Neural crest cell (in vitro differentiated cells): ENCODE measurements around the gene CERS3. TPM values are rescaled to one million over a fixed set of nuclear protein-coding genes. Genes with fewer than 3 reads are reported as not detected.

ENCODE experiments used
- DNase-seq: peaks from one replicate; pipeline ENCODE4 v3.0.0; 2021; ENCODE audit warnings: low read depth, mixed read lengths, low spot score
- H3K27ac Mint-ChIP-seq: one replicate; pipeline ENCODE4 v1.8.0; 2021; ENCODE audit warnings: mild to moderate bottlenecking, mixed read lengths; ENCODE audit not compliant: unreplicated experiment
- H3K27me3 Mint-ChIP-seq: 2 replicates; pipeline ENCODE4 v1.8.0; 2021; ENCODE audit warnings: low read depth, mild to moderate bottlenecking, mixed read lengths
- H3K36me3 Mint-ChIP-seq: 2 replicates; pipeline ENCODE4 v1.8.0; 2021; ENCODE audit warnings: low read depth, mild to moderate bottlenecking, mixed read lengths
- H3K4me1 Mint-ChIP-seq: 2 replicates; pipeline ENCODE4 v1.8.0; 2021; ENCODE audit warnings: mixed read lengths
- H3K4me3 Mint-ChIP-seq: one replicate; pipeline ENCODE4 v1.8.0; 2021; ENCODE audit warnings: mild to moderate bottlenecking, mixed read lengths
- H3K9me3 Mint-ChIP-seq: 2 replicates; pipeline ENCODE4 v1.8.0; 2021; ENCODE audit warnings: mixed read lengths
- CTCF ChIP-seq: fragments of 200-600 bp; sonication (generic); conservative IDR thresholded peaks from 2 replicates; pipeline ENCODE4 v1.5.0; 2021; ENCODE audit warnings: antibody characterized with exemption, mild to moderate bottlenecking
- total RNA-seq: library from RNA; stranded (reverse); gene quantifications from 2 replicates; pipeline ENCODE4 v1.2.1, GENCODE V29; 2021

The CERS3 gene
- total RNA-seq, 1 donor from 2014 or later, result 0.26 TPM

- Mint-ChIP-seq H3K4me3 (no peak overlapping the region), H3K27me3 (no peaks in the 10 kb centered on the region), H3K4me1 (no peaks in the 10 kb centered on the region), H3K36me3 (no peaks in the 10 kb centered on the region), H3K27ac (no peak overlapping the region), H3K9me3 (peaks cover 4% of the 10 kb centered on the region)
- no peak for TF ChIP-seq CTCF
- no peak for DNase-seq
These were observed 15.6 kb upstream of the CERS3 start for GRCh38 chr15:100544338-100544841.

- TF ChIP-seq CTCF, result no peak
- peaks cover 9% of the 10 kb centered on the region for H3K9me3 Mint-ChIP-seq
- peaks cover under 1% of the 10 kb centered on the region for H3K27me3 Mint-ChIP-seq
- no peak for DNase-seq
- H3K4me3 Mint-ChIP-seq, result no peak overlapping the region
- H3K4me1 Mint-ChIP-seq, result no peaks in the 10 kb centered on the region
- no peak overlapping the region for H3K27ac Mint-ChIP-seq
- H3K36me3 Mint-ChIP-seq, result no peaks in the 10 kb centered on the region
These were observed 13.5 kb upstream of the CERS3 start for GRCh38 chr15:100542290-100542689.

GRCh38 chr15:100537331-100537730 is 8.6 kb upstream of the CERS3 start:
- Mint-ChIP-seq H3K4me1 (no peaks in the 10 kb centered on the region), H3K4me3 (no peak overlapping the region), H3K27me3 (peaks cover 13% of the 10 kb centered on the region), H3K9me3 (peaks cover 9% of the 10 kb centered on the region), H3K27ac (no peak overlapping the region), H3K36me3 (no peaks in the 10 kb centered on the region)
- no peak for TF ChIP-seq CTCF
- DNase-seq, result no peak

- no peak overlapping the region for H3K27ac Mint-ChIP-seq
- DNase-seq, result no peak
- no peaks in the 10 kb centered on the region for H3K36me3 Mint-ChIP-seq
- no peaks in the 10 kb centered on the region for H3K4me1 Mint-ChIP-seq
- peaks cover 9% of the 10 kb centered on the region for H3K9me3 Mint-ChIP-seq
- no peak for TF ChIP-seq CTCF
- H3K4me3 Mint-ChIP-seq, result no peak overlapping the region
- peaks cover 15% of the 10 kb centered on the region for H3K27me3 Mint-ChIP-seq
These were observed 8.0 kb upstream of the CERS3 start for GRCh38 chr15:100536733-100537132.

GRCh38 chr15:100533886-100534285 is 5.1 kb upstream of the CERS3 start:
- no peak for DNase-seq
- no peak for TF ChIP-seq CTCF
- H3K4me1 Mint-ChIP-seq, result no peaks in the 10 kb centered on the region
- H3K36me3 Mint-ChIP-seq, result no peaks in the 10 kb centered on the region
- H3K4me3 Mint-ChIP-seq, result no peak overlapping the region
- peaks cover 3% of the 10 kb centered on the region for H3K9me3 Mint-ChIP-seq
- no peak overlapping the region for H3K27ac Mint-ChIP-seq
- H3K27me3 Mint-ChIP-seq, result peaks cover 24% of the 10 kb centered on the region

GRCh38 chr15:100531823-100532327 is 3.1 kb upstream of the CERS3 start:
- H3K36me3 Mint-ChIP-seq, result no peaks in the 10 kb centered on the region
- no peak for DNase-seq
- no peak overlapping the region for H3K4me3 Mint-ChIP-seq
- no peak for TF ChIP-seq CTCF
- peaks cover 26% of the 10 kb centered on the region for H3K27me3 Mint-ChIP-seq
- no peaks in the 10 kb centered on the region for H3K9me3 Mint-ChIP-seq
- no peak overlapping the region for H3K27ac Mint-ChIP-seq
- no peaks in the 10 kb centered on the region for H3K4me1 Mint-ChIP-seq
